ENCODE data around the gene RDH13.

DNA sequence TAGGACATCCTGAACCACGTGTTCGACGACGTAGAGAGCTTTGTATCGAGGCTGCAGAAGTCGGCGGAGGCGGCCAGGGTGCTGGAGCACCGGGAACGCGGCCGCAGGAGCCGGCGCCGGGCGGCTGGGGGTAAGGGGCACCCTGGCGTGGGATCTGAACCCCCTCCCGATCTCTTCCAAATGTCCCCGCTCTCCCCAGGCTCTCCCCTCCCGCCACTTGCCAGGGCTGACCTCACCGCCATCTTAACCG lies 18.7 kb upstream of the RDH13 start:
- TF ChIP-seq, protein P1, sequence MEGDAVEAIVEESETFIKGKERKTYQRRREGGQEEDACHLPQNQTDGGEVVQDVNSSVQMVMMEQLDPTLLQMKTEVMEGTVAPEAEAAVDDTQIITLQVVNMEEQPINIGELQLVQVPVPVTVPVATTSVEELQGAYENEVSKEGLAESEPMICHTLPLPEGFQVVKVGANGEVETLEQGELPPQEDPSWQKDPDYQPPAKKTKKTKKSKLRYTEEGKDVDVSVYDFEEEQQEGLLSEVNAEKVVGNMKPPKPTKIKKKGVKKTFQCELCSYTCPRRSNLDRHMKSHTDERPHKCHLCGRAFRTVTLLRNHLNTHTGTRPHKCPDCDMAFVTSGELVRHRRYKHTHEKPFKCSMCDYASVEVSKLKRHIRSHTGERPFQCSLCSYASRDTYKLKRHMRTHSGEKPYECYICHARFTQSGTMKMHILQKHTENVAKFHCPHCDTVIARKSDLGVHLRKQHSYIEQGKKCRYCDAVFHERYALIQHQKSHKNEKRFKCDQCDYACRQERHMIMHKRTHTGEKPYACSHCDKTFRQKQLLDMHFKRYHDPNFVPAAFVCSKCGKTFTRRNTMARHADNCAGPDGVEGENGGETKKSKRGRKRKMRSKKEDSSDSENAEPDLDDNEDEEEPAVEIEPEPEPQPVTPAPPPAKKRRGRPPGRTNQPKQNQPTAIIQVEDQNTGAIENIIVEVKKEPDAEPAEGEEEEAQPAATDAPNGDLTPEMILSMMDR (IDR thresholded peaks at IDR 0.05): no peak
- no peak for TF ChIP-seq POLR2A (IDR thresholded peaks at IDR 0.05)

All from lower leg skin (tissue), 3 donors.